HCT116 (cell line): ENCODE results near the gene FMN1. TPM values are rescaled to one million over a fixed set of nuclear protein-coding genes. Genes with fewer than 3 reads are reported as not detected.

Experiments
- ATAC-seq: fragments of 200-7000 bp; cut with Tn5 transposase; 2 replicates; pipeline ENCODE4 v1.9.1; 2020; ENCODE audit warnings: mild to moderate bottlenecking, moderate library complexity
- BruUV-seq: library from RNA; stranded (reverse); fragments of 400-500 nt; replicated peaks from 2 replicates; lab custom pipeline; 2021; lab: Mats Ljungman, UMichigan
- CTCF ChIA-PET: fragments of 300-600 bp; sonication (Branson Sonifier 250); formaldehyde crosslinking; loops from one replicate; lab custom pipeline; 2021; ENCODE audit warnings: antibody characterized with exemption; lab: Charles Lee
- POLR2A ChIA-PET: fragments of 300-600, 350-600 bp; sonication (Branson Sonifier 250); formaldehyde crosslinking; loops from one replicate; lab custom pipeline; 2021; ENCODE audit warnings: antibody characterized with exemption; lab: Charles Lee
- RAD21 ChIA-PET, 2 experiments: fragments of 300-600 bp; sonication (Branson Sonifier 250); formaldehyde crosslinking; loops; one replicate each; lab custom pipeline; 2023; ENCODE audit warnings: low total read pairs in 2 of 2; ENCODE audit not compliant: uncharacterized antibody in 2 of 2, unreplicated experiment in 2 of 2, low non-redundant PET in 1 of 2; lab: Charles Lee
- DNase-seq: peaks from one replicate; pipeline ENCODE4 v3.0.0-alpha.2; 2010; ENCODE audit warnings: low read depth, low spot score
- H2AFZ ChIP-seq: fragments of 200-600 bp; shearing (Covaris generic), sonication (generic); 2 replicates; pipeline ENCODE4 v1.6.1; 2017; ENCODE audit warnings: low read depth, mixed run types, mixed read lengths, antibody characterized with exemption, low read length; ENCODE audit not compliant: poor library complexity, severe bottlenecking
- H3K27ac ChIP-seq: 2 replicates; pipeline ENCODE4 v1.5.1; 2012; ENCODE audit warnings: low read depth, low read length
- H3K27me3 ChIP-seq: fragments of 200-600 bp; sonication (generic); 2 replicates; pipeline ENCODE4 v1.6.1; 2016; ENCODE audit warnings: mixed run types, low read length, mixed read lengths; ENCODE audit not compliant: insufficient read depth
- H3K36me3 ChIP-seq, 2 experiments: fragments of 200-500 bp in 1 of 2; fragments of 200-600 bp in 1 of 2; sonication (Bioruptor generic) in 1 of 2; sonication (generic) in 1 of 2; 2 replicates each; pipeline versions ENCODE4 v1.5.1 to v1.6.1; 2014 to 2016; ENCODE audit warnings: low read length in 2 of 2, inconsistent platforms in 1 of 2, mixed read lengths in 1 of 2, mixed run types in 1 of 2; ENCODE audit not compliant: insufficient read depth in 2 of 2, control insufficient read depth in 1 of 2
- H3K4me1 ChIP-seq, 2 experiments: fragments of 200-600 bp in 1 of 2; sonication (generic) in 1 of 2; 2 replicates each; pipeline versions ENCODE4 v1.5.1 to v1.6.1; 2012 to 2017; ENCODE audit warnings: low read length in 2 of 2, inconsistent platforms in 1 of 2, mild to moderate bottlenecking in 1 of 2, mixed read lengths in 1 of 2, mixed run types in 1 of 2, moderate library complexity in 1 of 2; ENCODE audit not compliant: insufficient read depth in 2 of 2, control insufficient read depth in 1 of 2
- H3K4me2 ChIP-seq: fragments of 200-600 bp; sonication (generic); 2 replicates; pipeline ENCODE4 v1.6.1; 2017; ENCODE audit warnings: mixed run types, low read length, mixed read lengths
- H3K4me3 ChIP-seq, 2 experiments: fragments of 200-600 bp in 1 of 2; sonication (generic) in 1 of 2; replicated peaks in 1 of 2; 2 replicates each; pipeline ENCODE4 v1.5.1; 2011 to 2016; ENCODE audit warnings: low read length in 2 of 2, control low read depth in 1 of 2, low read depth in 1 of 2, mild to moderate bottlenecking in 1 of 2, mixed read lengths in 1 of 2, mixed run types in 1 of 2
- H3K79me2 ChIP-seq: fragments of 200-600 bp; sonication (generic); 2 replicates; pipeline ENCODE4 v1.6.1; 2017; ENCODE audit warnings: mild to moderate bottlenecking, mixed run types, low read length, moderate library complexity, mixed read lengths; ENCODE audit not compliant: insufficient read depth
- H3K9ac ChIP-seq: fragments of 200-600 bp; sonication (generic); 2 replicates; pipeline ENCODE4 v1.6.1; 2016; ENCODE audit warnings: low read length, mixed read lengths
- H3K9me2 ChIP-seq: fragments of 200-600 bp; sonication (generic), shearing (Covaris generic); 2 replicates; pipeline ENCODE4 v1.6.1; 2017; ENCODE audit warnings: mixed run types, mild to moderate bottlenecking, moderate library complexity; ENCODE audit not compliant: insufficient read depth
- H3K9me3 ChIP-seq, 2 experiments: fragments of 200-500 bp in 1 of 2; fragments of 200-600 bp in 1 of 2; sonication (Bioruptor generic) in 1 of 2; sonication (generic) in 1 of 2; 2 replicates each; pipeline ENCODE4 v1.6.1; 2014 to 2017; ENCODE audit warnings: low read length in 2 of 2, mixed read lengths in 2 of 2, inconsistent platforms in 1 of 2, low read depth in 1 of 2, mild to moderate bottlenecking in 1 of 2, mixed run types in 1 of 2, moderate library complexity in 1 of 2; ENCODE audit not compliant: control insufficient read depth in 1 of 2, insufficient read depth in 1 of 2
- H4K20me1 ChIP-seq: fragments of 200-600 bp; sonication (generic), shearing (Covaris generic); 2 replicates; pipeline ENCODE4 v1.6.1; 2017; ENCODE audit warnings: mixed run types, mild to moderate bottlenecking, moderate library complexity; ENCODE audit not compliant: insufficient read depth
- CEBPB ChIP-seq: IDR thresholded peaks from 2 replicates; pipeline ENCODE4 v1.6.1; 2012; ENCODE audit warnings: low read depth
- CTCF ChIP-seq, 3 experiments: fragments of 200-600 bp in 1 of 3; sonication (generic) in 1 of 3; IDR thresholded peaks in 2 of 3; conservative IDR thresholded peaks in 1 of 3; 2 replicates each; pipeline ENCODE4 v1.5.1; 2012 to 2017; ENCODE audit warnings: low read depth in 2 of 3, low read length in 2 of 3, antibody characterized with exemption in 1 of 3, borderline replicate concordance in 1 of 3, control low read depth in 1 of 3, mild to moderate bottlenecking in 1 of 3, mixed read lengths in 1 of 3, mixed run types in 1 of 3, moderate library complexity in 1 of 3; ENCODE audit not compliant: insufficient read depth in 1 of 3
- EGR1 ChIP-seq: IDR thresholded peaks from 2 replicates; pipeline ENCODE4 v1.6.1; 2012; ENCODE audit warnings: low read depth
- MAX ChIP-seq: IDR thresholded peaks from 2 replicates; pipeline ENCODE4 v1.6.1; 2012
- POLR2AphosphoS5 ChIP-seq: IDR thresholded peaks from 2 replicates; pipeline ENCODE4 v1.6.1; 2011; ENCODE audit warnings: mild to moderate bottlenecking, low read depth, low read length, moderate library complexity
- SIN3A ChIP-seq: IDR thresholded peaks from 2 replicates; pipeline ENCODE4 v1.6.1; 2012; ENCODE audit warnings: low read depth
- ZBTB33 ChIP-seq: IDR thresholded peaks from 2 replicates; pipeline ENCODE4 v1.6.1; 2011; ENCODE audit warnings: mild to moderate bottlenecking, low read length, moderate library complexity; ENCODE audit not compliant: insufficient replicate concordance; ENCODE audit errors: extremely low read depth
- ZFX ChIP-seq: fragments of 450-650 bp; IDR thresholded peaks from 2 replicates; pipeline ENCODE4 v1.6.1; 2017
- intact Hi-C: fragments of 100-400 bp; cut with micrococcal nuclease; formaldehyde crosslinking; loops from 2 replicates; pipeline ENCODE4 v1.10.0; 2022
- total RNA-seq: library from RNA; stranded (reverse); gene quantifications from one replicate; pipeline ENCODE4 v1.2.1, GENCODE V29; 2021; ENCODE audit not compliant: unreplicated experiment

FMN1 gene
- total RNA-seq, 1 experiment from 2014 or later: 0.39 TPM

GRCh38 chr15:32871883-32872282 is 322.6 kb downstream of the FMN1 start:
- Histone ChIP-seq H3K9me3 (no peaks in the 10 kb centered on the region), H4K20me1 (no peaks in the 10 kb centered on the region), H3K4me2 (no peak overlapping the region)
- intact Hi-C loops: loop anchor here (10.0 kb wide), 1 partner anchor 413 kb away; no protein-coding TSS in a partner anchor
- no peak for DNase-seq
- POLR2A ChIA-PET: no interaction called here
- CTCF ChIA-PET: interaction anchor here (1.1 kb wide), 1 partner anchor 9 kb away, joined by 3 read pairs; no protein-coding TSS in a partner anchor
- RAD21 ChIA-PET: no interaction called here
- TF ChIP-seq CTCF (IDR thresholded peaks at IDR 0.05 in 2 of 3, conservative IDR thresholded peaks at IDR 0.05 in 1 of 3; ENCODE audit: borderline replicate concordance in 1 of 3, insufficient read depth in 1 of 3, low read depth in 2 of 3, low read length in 2 of 3) (no peak), MAX (no peak), ZBTB33 (no peak), EGR1 (no peak), CEBPB (no peak), SIN3A (no peak), POLR2AphosphoS5 (no peak), ZFX (no peak)
- TF ChIP-seq, all 23 proteins: peak for 0
- peaks cover 17 to 47% of the 10 kb centered on the region in 2 experiments for H3K4me1 ChIP-seq
- no peak overlapping the region for H3K9ac ChIP-seq
- no peak overlapping the region for H3K4me3 ChIP-seq
- H3K27me3 ChIP-seq: no peaks in the 10 kb centered on the region
- H3K27ac ChIP-seq: no peak overlapping the region
- no peak overlapping the region for H2AFZ ChIP-seq
- no peak for ATAC-seq
- no TSS peak for BruUV-seq
- no peaks in the 10 kb centered on the region for H3K36me3 ChIP-seq
- no peaks in the 10 kb centered on the region for H3K79me2 ChIP-seq
- no peaks in the 10 kb centered on the region for H3K9me2 ChIP-seq
